Measurements from ENCODE around the gene RCC2.

GRCh38 chr1:17486242-17486641 is 46.8 kb upstream of the RCC2 start:
- TF ChIP-seq EP300 (IDR thresholded peaks at IDR 0.05) (no peak), POLR2A (IDR thresholded peaks at IDR 0.05) (no peak), CTCF (IDR thresholded peaks at IDR 0.05) (no peak)

Measured in ovary (tissue), 3 donors.